ENCODE measurements around the gene ROPN1L.

DNA sequence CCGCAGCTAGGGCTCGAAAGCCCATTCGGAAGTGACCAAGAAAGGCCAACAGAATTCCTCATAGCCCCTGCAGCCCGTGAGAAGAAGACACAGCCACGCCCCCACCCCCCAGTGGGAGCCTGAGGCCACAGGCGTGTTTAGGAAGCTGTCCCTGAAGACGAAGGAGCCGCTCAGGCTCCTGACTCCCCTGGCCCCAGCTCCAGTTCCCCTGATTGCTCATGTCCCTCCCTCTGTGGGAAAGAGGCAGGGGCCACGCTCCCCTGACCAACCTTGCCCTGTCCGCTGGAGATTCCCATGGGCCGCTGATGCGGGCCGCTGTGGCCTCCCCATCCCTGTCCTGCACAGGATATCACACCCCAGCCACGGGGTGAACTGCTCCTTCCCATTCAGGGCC lies 13.6 kb downstream of the ROPN1L start:
- TF ChIP-seq, protein P1, sequence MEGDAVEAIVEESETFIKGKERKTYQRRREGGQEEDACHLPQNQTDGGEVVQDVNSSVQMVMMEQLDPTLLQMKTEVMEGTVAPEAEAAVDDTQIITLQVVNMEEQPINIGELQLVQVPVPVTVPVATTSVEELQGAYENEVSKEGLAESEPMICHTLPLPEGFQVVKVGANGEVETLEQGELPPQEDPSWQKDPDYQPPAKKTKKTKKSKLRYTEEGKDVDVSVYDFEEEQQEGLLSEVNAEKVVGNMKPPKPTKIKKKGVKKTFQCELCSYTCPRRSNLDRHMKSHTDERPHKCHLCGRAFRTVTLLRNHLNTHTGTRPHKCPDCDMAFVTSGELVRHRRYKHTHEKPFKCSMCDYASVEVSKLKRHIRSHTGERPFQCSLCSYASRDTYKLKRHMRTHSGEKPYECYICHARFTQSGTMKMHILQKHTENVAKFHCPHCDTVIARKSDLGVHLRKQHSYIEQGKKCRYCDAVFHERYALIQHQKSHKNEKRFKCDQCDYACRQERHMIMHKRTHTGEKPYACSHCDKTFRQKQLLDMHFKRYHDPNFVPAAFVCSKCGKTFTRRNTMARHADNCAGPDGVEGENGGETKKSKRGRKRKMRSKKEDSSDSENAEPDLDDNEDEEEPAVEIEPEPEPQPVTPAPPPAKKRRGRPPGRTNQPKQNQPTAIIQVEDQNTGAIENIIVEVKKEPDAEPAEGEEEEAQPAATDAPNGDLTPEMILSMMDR (IDR thresholded peaks at IDR 0.05): no peak
- no peak for TF ChIP-seq POLR2A (IDR thresholded peaks at IDR 0.05)
